Liver (tissue), 9 donors: Measurements from ENCODE around the gene PHF11. TPM values are rescaled to one million over a fixed set of nuclear protein-coding genes. Genes with fewer than 3 reads are reported as not detected.

Experiments
- DNase-seq: peaks from one replicate; pipeline ENCODE4 v3.0.0-alpha.2; 2017; ENCODE audit warnings: low spot score
- H3K27ac ChIP-seq, 2 donors: one replicate each; pipeline ENCODE4 v1.7.0; 2013; ENCODE audit warnings: inconsistent platforms in 2 of 2, low read length in 2 of 2, control low read depth in 1 of 2, low read depth in 1 of 2, mild to moderate bottlenecking in 1 of 2
- H3K27me3 ChIP-seq, 4 donors: one replicate each; pipeline versions ENCODE4 v1.6.1 to v1.7.0; 2013; ENCODE audit warnings: low read length in 3 of 4, inconsistent platforms in 1 of 4, mild to moderate bottlenecking in 1 of 4, moderate library complexity in 1 of 4; ENCODE audit not compliant: control insufficient read depth in 4 of 4, insufficient read depth in 4 of 4
- H3K36me3 ChIP-seq, 4 donors: one replicate each; pipeline versions ENCODE4 v1.6.1 to v1.7.0; 2013; ENCODE audit warnings: low read length in 3 of 4, mild to moderate bottlenecking in 3 of 4, low read depth in 1 of 4, moderate library complexity in 1 of 4; ENCODE audit not compliant: control insufficient read depth in 4 of 4, insufficient read depth in 3 of 4
- H3K4me1 ChIP-seq, 4 donors: one replicate each; pipeline versions ENCODE4 v1.6.1 to v1.7.0; 2013; ENCODE audit warnings: low read length in 3 of 4, mild to moderate bottlenecking in 3 of 4, moderate library complexity in 1 of 4; ENCODE audit not compliant: control insufficient read depth in 4 of 4, insufficient read depth in 4 of 4
- H3K4me3 ChIP-seq, 3 donors: one replicate each; pipeline versions ENCODE4 v1.6.1 to v1.7.0; 2013; ENCODE audit warnings: low read length in 3 of 3, control low read depth in 1 of 3, low read depth in 1 of 3, mild to moderate bottlenecking in 1 of 3
- H3K9ac ChIP-seq, 2 donors: one replicate each; pipeline ENCODE4 v1.7.0; 2013; ENCODE audit warnings: low read length in 2 of 2, mild to moderate bottlenecking in 2 of 2, moderate library complexity in 2 of 2, control low read depth in 1 of 2, low read depth in 1 of 2
- H3K9me3 ChIP-seq, 4 donors: one replicate each; pipeline versions ENCODE4 v1.6.1 to v1.7.0; 2013; ENCODE audit warnings: low read length in 3 of 4; ENCODE audit not compliant: control insufficient read depth in 4 of 4
- FOXA2 ChIP-seq: IDR thresholded peaks from 2 replicates; pipeline ENCODE4 v1.6.1; 2016; ENCODE audit warnings: antibody characterized with exemption
- HNF4A ChIP-seq, 2 donors: conservative IDR thresholded peaks; 2 replicates each; pipeline ENCODE4 v1.6.1; 2016; ENCODE audit warnings: antibody characterized with exemption in 2 of 2, mild to moderate bottlenecking in 2 of 2
- JUND ChIP-seq, 2 donors: IDR thresholded peaks; 2 replicates each; pipeline ENCODE4 v1.6.1; 2016; ENCODE audit warnings: antibody characterized with exemption in 2 of 2
- NR2F2 ChIP-seq: IDR thresholded peaks from 2 replicates; pipeline ENCODE4 v1.6.1; 2016; ENCODE audit warnings: antibody characterized with exemption
- RXRA ChIP-seq, 2 donors: IDR thresholded peaks; 2 replicates each; pipeline ENCODE4 v1.6.1; 2017 to 2018; ENCODE audit warnings: antibody characterized with exemption in 2 of 2, mild to moderate bottlenecking in 1 of 2
- SP1 ChIP-seq: IDR thresholded peaks from 2 replicates; pipeline ENCODE4 v1.6.1; 2018; ENCODE audit warnings: antibody characterized with exemption, mild to moderate bottlenecking
- TAF1 ChIP-seq: conservative IDR thresholded peaks from 2 replicates; pipeline ENCODE4 v1.6.1; 2016; ENCODE audit warnings: antibody characterized with exemption, mild to moderate bottlenecking
- YY1 ChIP-seq: IDR thresholded peaks from 2 replicates; pipeline ENCODE4 v1.6.1; 2016; ENCODE audit warnings: antibody characterized with exemption, mild to moderate bottlenecking
- WGBS: extraction: QIAGEN DNeasy Blood & Tissue Kit; methylation state at CpG from one replicate; pipeline ENCODE4 v1.1.7; 2013; 5-methylcytosine and 5-hydroxymethylcytosine counted together
- polyA plus RNA-seq, 2 donors: library from polyadenylated mRNA; stranded (reverse) in 1 of 2; unstranded in 1 of 2; fragments of 200-250 nt in 1 of 2; fragments of >200 nt in 1 of 2; fragmentation: Nextera tagmentation in 1 of 2; extraction: Ambion mirVana in 1 of 2; gene quantifications; one replicate each; pipeline versions ENCODE4 v1.2.1 to v1.2.3, GENCODE V29; 2013 to 2015
- total RNA-seq, 2 donors: library from RNA; depleted of rRNA; stranded (reverse); fragments of >200 nt; gene quantifications; one replicate each; pipeline ENCODE4 v1.2.3, GENCODE V29; 2014
- TF ChIP-seq, protein P1 (sequence below): IDR thresholded peaks from 2 replicates; pipeline ENCODE4 v1.6.1; 2016; ENCODE audit warnings: antibody characterized with exemption, mild to moderate bottlenecking
- TF ChIP-seq, protein P2 (sequence below): IDR thresholded peaks from 2 replicates; pipeline ENCODE4 v1.6.1; 2016; ENCODE audit warnings: antibody characterized with exemption
- donor health status: healthy.
- donor health status: healthy.
- donor health status: healthy.
- donor health status: healthy.
- donor health status: healthy.

PHF11 gene
- total and polyA plus RNA-seq, 4 donors: 8.6 to 16.1 (median 11.5) TPM

DNA sequence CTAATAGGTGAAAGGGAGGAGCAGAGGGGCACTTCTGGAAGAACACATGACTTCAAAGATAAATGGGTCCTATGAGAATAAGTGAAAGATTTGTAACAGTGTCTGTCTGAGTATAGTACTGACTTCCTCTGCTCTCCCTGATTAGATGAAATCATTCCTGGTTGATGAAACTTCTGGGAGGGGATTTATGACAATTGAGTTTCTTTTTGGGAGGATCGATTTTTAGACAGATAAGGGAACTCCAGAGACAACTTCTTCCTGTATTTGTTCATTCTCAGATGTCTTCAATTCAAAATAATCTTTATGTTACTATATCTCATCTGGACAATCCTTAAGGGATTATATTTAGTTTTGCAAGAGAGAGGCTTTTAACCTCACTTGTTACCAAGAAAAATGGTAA lies 31.7 kb upstream of the PHF11 start:
- Histone ChIP-seq H3K36me3 (peaks cover 3 to 24% (median 16%) of the 10 kb centered on the region in 4 donors), H3K4me1 (peaks cover 2 to 25% (median 12%) of the 10 kb centered on the region in 4 donors), H3K9me3 (peaks cover 0 to 2% (median 0%) of the 10 kb centered on the region in 4 donors), H3K9ac (no peak overlapping the region), H3K4me3 (no peak overlapping the region), H3K27me3 (no peaks in the 10 kb centered on the region), H3K27ac (no peak overlapping the region)
- TF ChIP-seq, protein P1, sequence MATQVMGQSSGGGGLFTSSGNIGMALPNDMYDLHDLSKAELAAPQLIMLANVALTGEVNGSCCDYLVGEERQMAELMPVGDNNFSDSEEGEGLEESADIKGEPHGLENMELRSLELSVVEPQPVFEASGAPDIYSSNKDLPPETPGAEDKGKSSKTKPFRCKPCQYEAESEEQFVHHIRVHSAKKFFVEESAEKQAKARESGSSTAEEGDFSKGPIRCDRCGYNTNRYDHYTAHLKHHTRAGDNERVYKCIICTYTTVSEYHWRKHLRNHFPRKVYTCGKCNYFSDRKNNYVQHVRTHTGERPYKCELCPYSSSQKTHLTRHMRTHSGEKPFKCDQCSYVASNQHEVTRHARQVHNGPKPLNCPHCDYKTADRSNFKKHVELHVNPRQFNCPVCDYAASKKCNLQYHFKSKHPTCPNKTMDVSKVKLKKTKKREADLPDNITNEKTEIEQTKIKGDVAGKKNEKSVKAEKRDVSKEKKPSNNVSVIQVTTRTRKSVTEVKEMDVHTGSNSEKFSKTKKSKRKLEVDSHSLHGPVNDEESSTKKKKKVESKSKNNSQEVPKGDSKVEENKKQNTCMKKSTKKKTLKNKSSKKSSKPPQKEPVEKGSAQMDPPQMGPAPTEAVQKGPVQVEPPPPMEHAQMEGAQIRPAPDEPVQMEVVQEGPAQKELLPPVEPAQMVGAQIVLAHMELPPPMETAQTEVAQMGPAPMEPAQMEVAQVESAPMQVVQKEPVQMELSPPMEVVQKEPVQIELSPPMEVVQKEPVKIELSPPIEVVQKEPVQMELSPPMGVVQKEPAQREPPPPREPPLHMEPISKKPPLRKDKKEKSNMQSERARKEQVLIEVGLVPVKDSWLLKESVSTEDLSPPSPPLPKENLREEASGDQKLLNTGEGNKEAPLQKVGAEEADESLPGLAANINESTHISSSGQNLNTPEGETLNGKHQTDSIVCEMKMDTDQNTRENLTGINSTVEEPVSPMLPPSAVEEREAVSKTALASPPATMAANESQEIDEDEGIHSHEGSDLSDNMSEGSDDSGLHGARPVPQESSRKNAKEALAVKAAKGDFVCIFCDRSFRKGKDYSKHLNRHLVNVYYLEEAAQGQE: no peak
- TF ChIP-seq, protein P2, sequence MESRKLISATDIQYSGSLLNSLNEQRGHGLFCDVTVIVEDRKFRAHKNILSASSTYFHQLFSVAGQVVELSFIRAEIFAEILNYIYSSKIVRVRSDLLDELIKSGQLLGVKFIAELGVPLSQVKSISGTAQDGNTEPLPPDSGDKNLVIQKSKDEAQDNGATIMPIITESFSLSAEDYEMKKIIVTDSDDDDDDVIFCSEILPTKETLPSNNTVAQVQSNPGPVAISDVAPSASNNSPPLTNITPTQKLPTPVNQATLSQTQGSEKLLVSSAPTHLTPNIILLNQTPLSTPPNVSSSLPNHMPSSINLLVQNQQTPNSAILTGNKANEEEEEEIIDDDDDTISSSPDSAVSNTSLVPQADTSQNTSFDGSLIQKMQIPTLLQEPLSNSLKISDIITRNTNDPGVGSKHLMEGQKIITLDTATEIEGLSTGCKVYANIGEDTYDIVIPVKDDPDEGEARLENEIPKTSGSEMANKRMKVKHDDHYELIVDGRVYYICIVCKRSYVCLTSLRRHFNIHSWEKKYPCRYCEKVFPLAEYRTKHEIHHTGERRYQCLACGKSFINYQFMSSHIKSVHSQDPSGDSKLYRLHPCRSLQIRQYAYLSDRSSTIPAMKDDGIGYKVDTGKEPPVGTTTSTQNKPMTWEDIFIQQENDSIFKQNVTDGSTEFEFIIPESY: no peak
- WGBS: 61% methylated on average over 1 of the region's 1 CpG
- DNase-seq: no peak

DNA sequence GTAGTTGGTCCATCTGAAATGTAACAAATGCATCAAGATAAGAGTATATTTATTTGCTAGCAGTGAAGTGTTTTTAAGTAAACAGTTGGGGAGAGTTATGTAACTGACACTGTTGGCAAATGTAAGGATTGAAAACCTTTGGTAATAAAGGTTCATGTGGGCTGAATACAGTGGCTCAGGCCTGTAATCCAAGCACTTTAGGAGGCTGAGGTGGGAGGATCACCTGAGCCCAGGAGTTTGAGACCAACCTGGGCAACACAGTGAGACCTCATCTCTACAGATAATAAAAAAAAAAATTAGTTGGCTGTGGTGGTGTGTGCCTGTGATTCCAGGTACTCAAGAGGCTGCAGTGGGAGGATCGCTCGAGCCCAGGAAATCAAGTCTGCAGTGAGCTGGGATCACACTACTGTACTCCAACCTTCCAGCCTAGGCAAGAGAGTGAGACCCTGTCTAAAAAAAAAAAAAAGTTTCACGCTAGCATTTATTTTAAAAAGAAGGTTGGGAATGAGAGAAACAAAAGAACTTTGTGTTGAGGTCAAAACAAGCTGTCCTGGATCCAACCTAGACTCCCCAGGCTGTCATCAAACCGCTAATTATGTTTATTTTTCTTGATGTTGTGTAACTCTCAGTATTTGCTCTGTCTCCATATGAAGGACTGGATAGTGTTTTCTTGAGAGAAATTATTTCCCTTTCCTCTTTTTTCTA lies 31.0 kb upstream of the PHF11 start:
- H3K4me1 ChIP-seq: peaks cover 2 to 25% (median 12%) of the 10 kb centered on the region in 4 donors
- H3K4me3 ChIP-seq: no peak overlapping the region
- no peak for DNase-seq
- WGBS: 42% methylated on average over 4 of the region's 4 CpGs
- peak overlapping the region; percentile 59 to 67 for H3K27ac ChIP-seq
- H3K9ac ChIP-seq: no peak overlapping the region
- TF ChIP-seq, protein P2: no peak
- TF ChIP-seq YY1 (peak; percentile 32), SP1 (peak; percentile 31), JUND (IDR thresholded peaks at IDR 0.05) (peak in 1 of 2 donors; percentile 12), HNF4A (conservative IDR thresholded peaks at IDR 0.05) (peak; percentile 68 to 69), NR2F2 (no peak), TAF1 (no peak), FOXA2 (no peak), RXRA (IDR thresholded peaks at IDR 0.05) (peak; percentile 60 to 65)
- peaks cover 3 to 27% (median 16%) of the 10 kb centered on the region in 4 donors for H3K36me3 ChIP-seq
- H3K27me3 ChIP-seq: no peaks in the 10 kb centered on the region
- peaks cover 0 to 2% (median 0%) of the 10 kb centered on the region in 4 donors for H3K9me3 ChIP-seq
